GM12892 (cell line): ENCODE results near the gene CACNA1B.

Experiments
- POLR2A ChIP-seq: IDR thresholded peaks from 2 replicates; pipeline ENCODE4 v1.6.1; 2011; ENCODE audit warnings: low read depth, low read length, control low read depth
- POLR2AphosphoS5 ChIP-seq: IDR thresholded peaks from 2 replicates; pipeline ENCODE4 v1.6.1; 2011; ENCODE audit warnings: low read depth, low read length, control low read depth

- TF ChIP-seq POLR2A (no peak), POLR2AphosphoS5 (no peak)
Measured at GRCh38 chr9:138116521-138116920, 238.9 kb downstream of the CACNA1B start.
